ENCODE data around the gene ATP6V1G2.
A peak's percentile ranks its signal among the peaks of the same experiment; 100 is the strongest.

ATP6V1G2 gene

GRCh38 chr6:31586008-31586407 is 39.6 kb upstream of the ATP6V1G2 start, which contains the start of gene LST1:
LST1 (plus strand) TSS chr6:31586277; CDS start chr6:31587300, 1,023 bp downstream.
- TF ChIP-seq CTCF (conservative IDR thresholded peaks at IDR 0.05; ENCODE audit: control insufficient read depth, insufficient read depth, low read depth, low read length) = no peak
- no peak within 1 kb of the TSS for H3K4me3 ChIP-seq (ENCODE audit: control insufficient read depth, low read depth, low read length)
- DNase-seq (ENCODE audit: low read depth) = no peak

DNA sequence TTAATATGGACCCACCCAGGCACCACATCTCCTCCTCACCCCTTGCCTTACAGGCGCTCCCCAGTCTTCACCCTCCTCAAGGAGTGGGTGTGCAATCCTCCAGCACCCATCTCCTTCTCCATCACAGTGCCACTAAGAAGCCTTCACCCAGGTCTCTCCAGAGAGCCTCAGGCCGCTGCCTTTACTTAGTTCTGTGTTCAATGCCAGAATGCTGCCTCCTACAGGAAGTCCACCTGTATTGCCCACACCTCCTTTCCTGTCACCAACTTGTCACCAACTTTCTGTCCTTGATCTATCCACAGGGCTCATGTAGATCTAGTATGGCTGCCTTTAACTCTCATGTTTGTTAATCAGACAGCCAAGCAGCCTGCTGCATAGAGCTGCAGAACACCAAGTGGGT is 39.1 kb upstream of the ATP6V1G2 start:
- H3K4me3 ChIP-seq (ENCODE audit: control insufficient read depth, low read depth, low read length) = no peak overlapping the region
- peak; percentile 44 for TF ChIP-seq CTCF (conservative IDR thresholded peaks at IDR 0.05; ENCODE audit: control insufficient read depth, insufficient read depth, low read depth, low read length)
- peak; percentile 19 for DNase-seq (ENCODE audit: low read depth)

- H3K4me3 ChIP-seq (ENCODE audit: control insufficient read depth, low read depth, low read length) = peak within 1 kb of the TSS; percentile 83
- no peak for TF ChIP-seq CTCF (conservative IDR thresholded peaks at IDR 0.05; ENCODE audit: control insufficient read depth, insufficient read depth, low read depth, low read length)
- no peak for DNase-seq (ENCODE audit: low read depth)
Measured at GRCh38 chr6:31582230-31582643, 35.8 kb upstream of the ATP6V1G2 start, which contains the start of gene LTB. LTB (minus strand) TSS chr6:31582424; CDS start chr6:31582417, 7 bp downstream.

GRCh38 chr6:31581434-31582229 is 35.2 kb upstream of the ATP6V1G2 start:
- DNase-seq (ENCODE audit: low read depth) = no peak
- no peak for TF ChIP-seq CTCF (conservative IDR thresholded peaks at IDR 0.05; ENCODE audit: control insufficient read depth, insufficient read depth, low read depth, low read length)
- peak overlapping the region; percentile 83 for H3K4me3 ChIP-seq (ENCODE audit: control insufficient read depth, low read depth, low read length)

- peak; percentile 49 for TF ChIP-seq CTCF (conservative IDR thresholded peaks at IDR 0.05; ENCODE audit: control insufficient read depth, insufficient read depth, low read depth, low read length)
- DNase-seq (ENCODE audit: low read depth) = peak; percentile 66
- peak overlapping the region; percentile 83 for H3K4me3 ChIP-seq (ENCODE audit: control insufficient read depth, low read depth, low read length)
Measured at GRCh38 chr6:31580807-31581433, 34.5 kb upstream of the ATP6V1G2 start.

- DNase-seq (ENCODE audit: low read depth) = no peak
- H3K4me3 ChIP-seq (ENCODE audit: control insufficient read depth, low read depth, low read length) = peak overlapping the region; percentile 83
- TF ChIP-seq CTCF (conservative IDR thresholded peaks at IDR 0.05; ENCODE audit: control insufficient read depth, insufficient read depth, low read depth, low read length) = no peak
Measured at GRCh38 chr6:31580438-31580740, 34.0 kb upstream of the ATP6V1G2 start.
